ENCODE measurements around the gene SMC6. TPM values are rescaled to one million over a fixed set of nuclear protein-coding genes. Genes with fewer than 3 reads are reported as not detected.

The SMC6 gene
- total RNA-seq, 1 donor from 2014 or later, result 34.9 TPM

DNA sequence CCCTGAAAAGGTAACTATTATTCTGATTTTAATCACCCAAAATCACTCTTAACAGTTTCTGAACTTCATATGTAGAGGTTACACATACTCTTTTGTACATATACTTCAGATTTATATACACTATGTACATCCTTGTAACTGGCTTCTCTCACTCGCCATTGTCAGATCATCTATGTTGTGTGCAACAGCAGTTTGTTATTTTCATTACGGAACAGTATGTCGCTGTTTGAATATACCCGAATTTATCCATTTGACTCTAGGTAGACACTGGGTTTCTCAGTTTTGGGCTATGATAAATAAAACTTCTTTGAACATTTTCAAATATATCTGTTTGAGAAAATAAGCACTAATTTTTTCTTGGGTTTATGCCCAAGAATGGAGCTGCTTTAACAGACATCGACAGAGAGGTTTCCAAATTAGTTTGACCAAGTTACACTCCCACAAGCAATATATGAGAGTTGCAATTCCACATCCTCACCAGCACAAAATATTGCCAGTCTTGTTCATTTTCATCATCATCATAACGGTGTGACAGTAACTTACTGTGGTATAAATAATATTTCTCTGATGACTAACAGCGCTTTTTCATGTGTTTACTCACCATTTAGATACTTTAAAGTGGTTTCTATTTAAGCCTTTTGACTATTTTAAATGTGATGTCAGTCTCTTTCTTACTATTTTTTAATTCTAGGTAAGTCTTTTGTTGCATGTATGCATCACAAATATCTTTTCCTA is 80.9 kb downstream of the SMC6 start:
- intact Hi-C loops (cut with micrococcal nuclease), result loop anchor here (1.0 kb wide), 1 partner anchor 26 kb away; no protein-coding TSS in a partner anchor
- no peaks in the 10 kb centered on the region for H3K9me3 Mint-ChIP-seq
- H3K36me3 Mint-ChIP-seq (ENCODE audit: low read depth), result peaks cover 33% of the 10 kb centered on the region
- H3K4me3 Mint-ChIP-seq, result no peak overlapping the region
- no peaks in the 10 kb centered on the region for H3K27me3 Mint-ChIP-seq
- DNase-seq, result no peak
- no peak overlapping the region for H3K27ac Mint-ChIP-seq
- peaks cover 3% of the 10 kb centered on the region for H3K4me1 Mint-ChIP-seq

DNA sequence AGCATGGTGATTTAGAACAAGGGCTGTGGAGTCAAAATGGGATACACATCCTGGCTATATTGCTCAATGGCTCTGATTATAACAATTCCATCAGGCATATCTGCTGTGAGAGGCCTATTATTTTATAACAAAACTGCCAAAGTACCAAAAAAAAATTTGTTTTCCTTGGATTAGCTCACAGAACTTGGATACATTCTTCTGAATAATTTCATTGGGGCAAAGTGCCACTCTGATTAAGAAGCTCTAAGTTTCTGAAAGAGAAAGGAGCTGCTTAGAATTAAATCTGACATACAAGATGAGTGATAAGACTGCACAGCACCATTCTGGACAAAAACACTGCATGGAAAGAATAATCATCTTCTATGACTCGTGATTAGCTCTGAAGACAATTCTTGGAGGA is 85.7 kb downstream of the SMC6 start:
- intact Hi-C loops (cut with micrococcal nuclease), result loop anchor here (10.0 kb wide), 1 partner anchor 193 kb away; no protein-coding TSS in a partner anchor
- no peaks in the 10 kb centered on the region for H3K27me3 Mint-ChIP-seq
- H3K4me3 Mint-ChIP-seq, result no peak overlapping the region
- H3K36me3 Mint-ChIP-seq (ENCODE audit: low read depth), result peaks cover 24% of the 10 kb centered on the region
- H3K27ac Mint-ChIP-seq, result no peak overlapping the region
- peaks cover 3% of the 10 kb centered on the region for H3K4me1 Mint-ChIP-seq
- no peaks in the 10 kb centered on the region for H3K9me3 Mint-ChIP-seq
- no peak for DNase-seq

DNA sequence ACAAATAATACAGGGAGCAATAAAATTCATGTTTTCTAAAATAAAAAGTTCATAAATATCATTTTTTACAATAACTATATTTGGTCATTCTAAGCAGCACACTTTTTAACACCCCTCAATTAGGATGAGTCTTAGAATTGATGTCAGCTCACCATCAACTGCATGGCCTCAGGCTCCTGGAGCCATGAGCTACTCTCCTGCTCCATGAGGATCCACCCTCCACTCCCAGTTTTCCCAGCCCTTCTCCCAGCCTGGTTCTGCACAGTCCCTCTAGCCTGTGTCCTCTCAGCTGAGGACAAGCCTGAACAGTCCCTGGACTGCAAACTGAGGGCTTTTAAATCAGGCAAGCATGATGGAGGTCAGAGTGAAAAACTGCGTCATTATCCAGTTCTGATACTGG is 89.1 kb downstream of the SMC6 start:
- Mint-ChIP-seq H3K36me3 (ENCODE audit: low read depth) (peaks cover 29% of the 10 kb centered on the region), H3K9me3 (no peaks in the 10 kb centered on the region), H3K27ac (no peak overlapping the region), H3K27me3 (no peaks in the 10 kb centered on the region), H3K4me3 (no peak overlapping the region), H3K4me1 (peaks cover 1% of the 10 kb centered on the region)
- DNase-seq, result no peak
- intact Hi-C loops (cut with micrococcal nuclease), result loop anchor here (10.0 kb wide), 1 partner anchor 190 kb away; no protein-coding TSS in a partner anchor

DNA sequence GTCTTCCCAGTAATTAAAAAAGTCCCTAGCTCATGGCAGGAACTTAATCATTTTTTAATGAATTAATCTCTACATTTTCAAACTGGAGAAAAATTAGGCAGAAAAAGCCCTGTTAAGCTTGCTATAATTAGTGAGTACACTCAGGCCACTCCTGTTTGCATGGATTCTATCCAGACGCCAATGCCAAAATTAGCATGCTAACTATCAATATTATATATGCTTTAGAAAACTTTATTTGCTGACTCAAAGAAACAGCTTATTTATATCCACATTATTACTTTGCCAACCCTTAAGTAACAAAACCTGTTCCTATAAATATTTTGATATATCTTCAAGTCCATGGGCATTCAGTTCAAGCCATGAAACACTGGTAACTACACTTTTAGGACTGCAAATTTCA is 90.9 kb downstream of the SMC6 start:
- no peak overlapping the region for H3K4me3 Mint-ChIP-seq
- H3K27me3 Mint-ChIP-seq, result no peaks in the 10 kb centered on the region
- DNase-seq, result no peak
- peaks cover 17% of the 10 kb centered on the region for H3K36me3 Mint-ChIP-seq (ENCODE audit: low read depth)
- H3K9me3 Mint-ChIP-seq, result no peaks in the 10 kb centered on the region
- H3K4me1 Mint-ChIP-seq, result peaks cover 16% of the 10 kb centered on the region
- intact Hi-C loops (cut with micrococcal nuclease), result loop anchor here (10.0 kb wide), 1 partner anchor 188 kb away; no protein-coding TSS in a partner anchor
- H3K27ac Mint-ChIP-seq, result no peak overlapping the region

DNA sequence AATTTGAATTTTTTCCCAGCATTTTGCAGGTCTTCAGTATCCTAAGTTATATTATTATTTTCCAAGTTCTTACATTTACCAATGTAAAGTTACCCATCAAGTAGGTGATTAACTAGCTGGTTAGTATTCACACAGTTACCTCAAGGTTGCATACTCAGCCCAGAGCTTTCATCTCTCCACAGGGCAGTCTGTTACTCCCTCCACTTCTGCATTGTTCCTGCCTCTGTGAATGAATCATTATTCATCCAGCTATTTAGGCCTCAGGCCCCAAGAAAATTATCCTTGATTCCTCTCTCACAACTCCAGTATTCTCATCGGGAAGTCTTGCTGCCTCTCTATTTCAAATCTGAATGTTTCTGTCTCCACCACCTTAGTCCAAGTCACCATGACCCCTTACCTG is 92.2 kb downstream of the SMC6 start:
- Mint-ChIP-seq H3K36me3 (ENCODE audit: low read depth) (peaks cover 17% of the 10 kb centered on the region), H3K4me1 (peaks cover 17% of the 10 kb centered on the region)

DNA sequence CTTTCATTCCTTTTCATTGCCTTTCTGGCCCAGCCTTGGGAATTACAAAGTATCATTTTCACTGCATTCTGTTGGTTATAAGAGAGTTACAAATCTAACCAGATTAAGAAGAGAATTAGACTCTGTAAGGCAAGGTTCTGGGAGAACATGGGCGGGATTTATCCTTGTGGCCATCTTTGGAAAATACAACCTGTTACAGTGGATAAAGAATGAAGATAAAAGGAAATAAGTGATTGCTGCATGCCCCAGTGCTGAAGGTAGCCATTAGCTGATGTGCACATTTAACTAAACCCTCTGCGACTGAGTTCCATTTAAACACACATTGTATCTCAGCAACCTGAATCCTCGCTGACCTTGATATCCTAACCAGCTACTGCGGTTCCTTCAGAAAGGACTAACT is 93.4 kb downstream of the SMC6 start:
- intact Hi-C loops (cut with micrococcal nuclease), result loop anchor here (10.0 kb wide), 1 partner anchor 185 kb away; no protein-coding TSS in a partner anchor
- Mint-ChIP-seq H3K9me3 (no peaks in the 10 kb centered on the region), H3K4me3 (no peak overlapping the region), H3K27ac (no peak overlapping the region), H3K27me3 (no peaks in the 10 kb centered on the region), H3K4me1 (peaks cover 17% of the 10 kb centered on the region), H3K36me3 (ENCODE audit: low read depth) (peaks cover 14% of the 10 kb centered on the region)
- DNase-seq, result no peak

More for the DNA sequence above, 92.2 kb downstream of the SMC6 start:
- intact Hi-C loops (cut with micrococcal nuclease), result loop anchor here (10.0 kb wide), 1 partner anchor 187 kb away; no protein-coding TSS in a partner anchor
- Mint-ChIP-seq H3K27me3 (no peaks in the 10 kb centered on the region), H3K9me3 (no peaks in the 10 kb centered on the region), H3K4me3 (no peak overlapping the region), H3K27ac (no peak overlapping the region)
- peak; percentile 45 for DNase-seq

DNA sequence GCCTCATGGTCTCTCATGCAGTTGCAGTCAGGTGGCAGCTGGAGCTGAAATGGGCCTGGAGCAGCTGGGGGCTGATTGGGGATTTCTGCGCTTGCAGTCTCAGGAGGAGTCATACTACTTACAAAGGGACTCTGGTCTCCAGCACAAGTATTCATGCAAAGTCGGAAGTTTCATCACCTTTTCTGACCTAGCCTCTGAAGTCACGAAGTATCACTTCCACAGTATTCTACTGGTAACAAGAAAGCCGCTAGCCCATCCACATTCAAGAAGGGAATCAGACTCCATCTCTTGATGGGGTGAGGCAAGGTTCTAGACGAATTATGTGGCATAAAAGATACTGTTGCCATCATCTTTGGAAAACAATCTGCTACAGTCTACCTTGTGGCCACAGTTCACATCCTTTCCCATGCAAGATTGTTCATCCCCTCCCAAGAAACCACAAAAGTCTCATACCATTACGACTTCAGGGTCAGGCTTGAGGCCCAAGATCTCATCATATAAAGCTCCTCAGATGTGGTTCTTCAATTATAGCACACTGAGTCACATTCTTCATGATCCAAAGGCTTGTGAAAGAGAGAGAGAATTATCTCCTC is 95.3 kb downstream of the SMC6 start:
- no peaks in the 10 kb centered on the region for H3K9me3 Mint-ChIP-seq
- no peaks in the 10 kb centered on the region for H3K27me3 Mint-ChIP-seq
- peaks cover 17% of the 10 kb centered on the region for H3K4me1 Mint-ChIP-seq
- no peak overlapping the region for H3K4me3 Mint-ChIP-seq
- no peak for DNase-seq
- intact Hi-C loops (cut with micrococcal nuclease), result loop anchor here (1.0 kb wide), 1 partner anchor 12 kb away; no protein-coding TSS in a partner anchor
- no peak overlapping the region for H3K27ac Mint-ChIP-seq
- peaks cover 10% of the 10 kb centered on the region for H3K36me3 Mint-ChIP-seq (ENCODE audit: low read depth)

DNA sequence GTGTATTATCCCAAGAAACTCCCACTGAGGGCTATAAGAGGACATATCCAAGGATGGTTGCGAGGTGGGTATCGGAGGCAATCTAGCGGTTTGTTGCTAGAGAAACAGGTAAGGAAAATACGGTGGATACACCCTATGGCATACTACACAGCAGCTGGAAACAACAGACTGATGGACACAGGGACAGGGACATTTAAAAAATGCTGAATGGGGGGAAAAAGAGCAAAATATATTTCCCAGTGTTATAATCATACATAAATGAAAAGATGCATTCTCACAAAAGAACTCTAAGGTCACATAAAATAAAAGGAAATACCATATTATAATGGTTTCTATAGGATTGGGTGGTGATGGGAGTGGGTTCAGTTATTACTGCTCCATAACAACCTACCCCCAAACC is 95.9 kb downstream of the SMC6 start:
- peaks cover 17% of the 10 kb centered on the region for H3K4me1 Mint-ChIP-seq
- H3K9me3 Mint-ChIP-seq, result no peaks in the 10 kb centered on the region
- intact Hi-C loops (cut with micrococcal nuclease), result loop anchor here (1.0 kb wide), 1 partner anchor 11 kb away; no protein-coding TSS in a partner anchor
- peaks cover 10% of the 10 kb centered on the region for H3K36me3 Mint-ChIP-seq (ENCODE audit: low read depth)
- no peak overlapping the region for H3K4me3 Mint-ChIP-seq
- H3K27me3 Mint-ChIP-seq, result no peaks in the 10 kb centered on the region
- no peak overlapping the region for H3K27ac Mint-ChIP-seq
- no peak for DNase-seq

DNA sequence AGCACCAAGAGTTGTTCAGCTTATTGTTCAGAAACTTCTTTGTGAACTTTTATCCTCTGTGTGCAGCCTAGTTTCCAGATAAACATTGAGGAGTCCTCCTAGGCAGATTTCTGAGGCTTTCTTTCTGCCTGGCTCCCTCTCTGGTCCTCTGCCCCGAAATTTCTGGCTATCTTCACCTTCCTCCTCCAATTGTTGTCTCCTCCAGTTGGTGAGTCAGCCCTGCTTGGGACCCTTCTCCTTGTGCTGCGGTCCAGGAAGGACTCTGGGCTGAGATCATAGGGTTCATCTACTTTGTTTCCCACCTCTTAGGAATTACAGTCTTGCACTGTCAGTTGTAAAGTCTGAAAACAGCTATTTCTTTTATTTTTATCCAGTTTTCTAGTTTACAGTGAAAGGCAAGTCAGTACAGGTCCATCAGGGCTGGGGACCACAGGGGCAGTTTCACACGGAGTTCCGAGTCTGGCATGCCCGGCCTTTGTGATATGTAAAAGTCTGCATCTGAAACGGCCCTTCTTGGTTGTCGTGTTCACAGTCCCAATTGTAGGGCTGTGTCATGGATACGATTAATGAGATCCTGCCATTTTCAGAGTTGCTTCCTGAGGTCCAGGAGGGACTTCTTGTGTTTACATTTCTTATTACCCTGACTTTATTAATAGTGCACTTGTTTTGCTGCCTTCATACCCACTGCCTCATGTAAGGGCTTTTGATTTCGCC is 100.8 kb downstream of the SMC6 start:
- no peaks in the 10 kb centered on the region for H3K36me3 Mint-ChIP-seq (ENCODE audit: low read depth)
- H3K27me3 Mint-ChIP-seq, result no peaks in the 10 kb centered on the region
- H3K4me1 Mint-ChIP-seq, result peaks cover 2% of the 10 kb centered on the region
- peak; percentile 34 for DNase-seq
- intact Hi-C loops (cut with micrococcal nuclease), result no loop called here
- H3K4me3 Mint-ChIP-seq, result no peak overlapping the region
- H3K27ac Mint-ChIP-seq, result no peak overlapping the region
- H3K9me3 Mint-ChIP-seq, result no peaks in the 10 kb centered on the region

DNA sequence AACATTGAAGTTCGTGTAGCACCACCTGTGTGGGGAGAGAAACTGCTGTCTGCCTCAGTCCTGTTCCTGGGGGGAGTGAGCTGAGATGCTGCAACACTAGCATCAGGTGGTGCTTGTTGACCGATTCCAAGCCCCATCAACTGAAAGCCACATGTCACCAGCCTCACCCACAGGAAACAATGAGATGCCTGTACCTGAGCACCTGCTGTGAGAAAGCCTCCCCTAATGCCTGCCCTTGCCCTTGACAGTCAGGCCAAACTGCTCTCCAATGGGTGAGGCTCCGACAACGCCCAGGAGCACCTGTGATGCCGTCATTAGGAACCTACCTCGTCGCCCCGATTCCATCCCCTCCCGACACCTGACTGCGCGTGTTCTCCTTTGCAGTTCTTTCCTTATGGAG is 104.6 kb downstream of the SMC6 start:
- no peak for DNase-seq
- intact Hi-C loops (cut with micrococcal nuclease), result no loop called here
- no peaks in the 10 kb centered on the region for H3K9me3 Mint-ChIP-seq
- no peak overlapping the region for H3K27ac Mint-ChIP-seq
- no peaks in the 10 kb centered on the region for H3K4me1 Mint-ChIP-seq
- no peak overlapping the region for H3K4me3 Mint-ChIP-seq
- H3K27me3 Mint-ChIP-seq, result no peaks in the 10 kb centered on the region
- no peaks in the 10 kb centered on the region for H3K36me3 Mint-ChIP-seq (ENCODE audit: low read depth)

DNA sequence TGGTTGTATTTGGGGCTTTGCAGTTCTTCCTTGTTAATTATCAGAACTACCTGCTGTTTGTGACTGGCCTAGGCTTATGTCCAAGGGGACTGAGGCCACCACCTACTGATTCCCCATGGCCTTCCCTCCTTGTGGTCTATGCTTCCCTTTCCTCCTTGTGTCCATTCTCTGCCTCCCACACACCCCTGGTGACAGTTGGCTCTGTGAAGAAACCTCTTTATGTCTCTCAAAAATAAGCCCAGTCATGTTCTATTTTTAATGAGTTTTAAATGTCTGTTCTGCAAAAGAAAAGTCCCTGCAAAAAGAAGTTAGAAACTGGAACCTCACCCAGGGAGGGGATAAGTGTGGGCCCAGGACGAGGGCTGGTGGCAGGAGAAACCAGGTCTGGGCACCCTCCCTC is 105.0 kb downstream of the SMC6 start:
- no peak for DNase-seq
- H3K9me3 Mint-ChIP-seq, result no peaks in the 10 kb centered on the region
- no peaks in the 10 kb centered on the region for H3K36me3 Mint-ChIP-seq (ENCODE audit: low read depth)
- intact Hi-C loops (cut with micrococcal nuclease), result no loop called here
- no peak overlapping the region for H3K4me3 Mint-ChIP-seq
- H3K4me1 Mint-ChIP-seq, result no peaks in the 10 kb centered on the region
- H3K27ac Mint-ChIP-seq, result no peak overlapping the region
- H3K27me3 Mint-ChIP-seq, result no peaks in the 10 kb centered on the region

DNA sequence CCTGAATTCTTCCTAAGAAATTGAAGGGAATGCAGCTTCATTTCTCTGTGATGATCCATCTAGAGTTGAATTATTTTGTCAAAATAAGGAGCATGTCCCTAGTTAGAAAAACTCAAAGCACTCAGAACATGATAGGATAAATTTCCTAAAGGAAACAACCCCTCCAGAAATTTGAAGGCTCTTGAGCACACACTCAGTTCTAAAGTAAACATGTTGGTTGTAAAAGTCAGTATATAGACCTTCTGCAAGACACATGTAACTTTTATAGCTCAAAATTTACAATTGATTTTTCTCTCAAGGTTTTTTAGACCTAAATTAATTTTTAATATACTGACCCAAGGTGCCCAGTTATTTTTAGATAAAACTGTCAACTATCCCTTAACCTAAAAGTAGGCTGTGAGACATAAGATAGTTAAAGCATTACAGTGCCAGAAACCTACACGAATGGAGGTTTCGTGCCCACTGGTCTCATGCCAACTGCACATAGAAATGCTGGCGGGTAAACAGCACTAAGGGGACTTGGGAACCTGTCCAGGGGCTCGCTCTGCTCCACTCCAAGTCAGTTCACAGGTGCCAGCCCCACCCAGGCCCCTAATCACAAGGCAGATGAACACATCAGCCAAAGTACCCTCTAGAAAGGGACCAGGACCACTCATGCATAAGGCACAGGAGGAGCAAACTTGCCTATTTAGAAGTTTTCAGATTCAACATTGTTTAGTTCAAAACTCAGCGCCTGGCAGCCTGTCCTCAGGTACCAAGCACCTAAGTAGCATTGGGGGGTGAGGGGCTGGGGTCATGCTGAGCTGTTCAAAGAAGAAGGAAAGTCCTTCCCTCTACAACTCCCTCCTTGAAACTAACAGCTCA is 106.5 kb downstream of the SMC6 start:
- H3K27me3 Mint-ChIP-seq, result no peaks in the 10 kb centered on the region
- H3K9me3 Mint-ChIP-seq, result no peaks in the 10 kb centered on the region
- no peaks in the 10 kb centered on the region for H3K36me3 Mint-ChIP-seq (ENCODE audit: low read depth)
- H3K4me3 Mint-ChIP-seq, result no peak overlapping the region
- no peak overlapping the region for H3K27ac Mint-ChIP-seq
- peaks cover 4% of the 10 kb centered on the region for H3K4me1 Mint-ChIP-seq
- no peak for DNase-seq
- intact Hi-C loops (cut with micrococcal nuclease), result loop anchor here (1.0 kb wide), 2 partner anchors 11 to 26 kb away; no protein-coding TSS in a partner anchor

DNA sequence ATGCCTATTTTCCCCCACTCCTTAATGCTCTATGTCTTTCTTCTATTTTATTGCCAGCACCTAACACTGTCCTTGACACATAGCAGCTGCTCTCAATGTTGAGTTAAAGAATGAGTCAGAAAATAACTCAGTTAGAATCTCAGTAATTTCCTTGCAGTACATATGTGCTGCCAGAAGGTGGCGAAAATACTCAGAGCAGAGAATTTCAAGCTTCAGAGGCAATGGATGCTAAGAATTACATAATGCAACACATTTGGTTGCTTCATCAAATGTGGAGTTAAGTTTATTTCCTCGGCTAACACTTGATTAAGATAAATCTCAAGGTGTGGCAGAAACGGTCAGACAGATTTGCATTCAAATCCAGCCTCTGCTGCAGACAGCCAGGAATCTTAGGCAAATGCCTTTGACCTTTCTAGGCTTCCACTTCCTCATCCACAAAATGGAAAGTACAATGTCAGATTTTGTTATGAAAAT is 107.5 kb downstream of the SMC6 start:
- Mint-ChIP-seq H3K36me3 (ENCODE audit: low read depth) (no peaks in the 10 kb centered on the region), H3K4me1 (peaks cover 4% of the 10 kb centered on the region), H3K9me3 (no peaks in the 10 kb centered on the region), H3K27me3 (no peaks in the 10 kb centered on the region), H3K4me3 (no peak overlapping the region), H3K27ac (no peak overlapping the region)
- intact Hi-C loops (cut with micrococcal nuclease), result loop anchor here (1.0 kb wide), 2 partner anchors 12 to 27 kb away; no protein-coding TSS in a partner anchor
- DNase-seq, result peak; percentile 85

All from activated CD4-positive, alpha-beta T cell treated with anti-CD3 and anti-CD28 coated beads, Interleukin-2, amount 10 ng/mL, durations not matched to agents 24 days and 14 days (primary cell).